DMS 273 (cell line): ENCODE measurements around the gene PBX3.
"Not testable (repeated sequence)": the region's sequence is repeated elsewhere in the genome, so short reads cannot be mapped to it uniquely, and the experiment has no call there.

ENCODE experiments used
- DNase-seq: peaks from one replicate; lab custom pipeline; 2025; ENCODE audit not compliant: unreplicated experiment; lab: John Stamatoyannopoulos, UW

PBX3 gene

GRCh38 chr9:125821078-125821477 is 73.9 kb downstream of the PBX3 start:
- DNase-seq = no peak

GRCh38 chr9:125822160-125822559 is 75.0 kb downstream of the PBX3 start:
- DNase-seq = no peak

GRCh38 chr9:125822902-125823301 is 75.7 kb downstream of the PBX3 start:
- no peak for DNase-seq

- DNase-seq = not testable (repeated sequence)
These were observed 76.8 kb downstream of the PBX3 start for GRCh38 chr9:125823874-125824406.

DNA sequence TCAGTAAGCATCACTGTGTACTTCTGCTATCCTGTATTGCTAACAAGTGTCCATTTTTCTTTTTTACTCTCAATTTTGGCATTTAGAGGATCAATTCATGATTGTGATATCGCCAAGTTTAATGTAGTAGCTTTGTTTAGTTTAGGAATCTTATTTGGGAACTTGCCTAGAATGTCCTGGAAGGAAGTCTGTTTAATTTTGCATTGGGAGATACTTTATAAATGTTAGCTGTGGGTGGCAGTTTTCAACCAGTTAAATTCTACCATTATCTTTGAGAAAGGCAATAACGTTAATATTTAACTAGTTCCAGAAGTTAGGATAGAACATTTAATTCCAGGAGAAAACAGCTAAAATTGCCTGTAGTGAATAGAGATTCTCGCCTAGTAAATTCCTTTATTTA is 78.6 kb downstream of the PBX3 start:
- DNase-seq = no peak

- DNase-seq = no peak
These were observed 79.7 kb downstream of the PBX3 start for GRCh38 chr9:125826850-125827249.

DNA sequence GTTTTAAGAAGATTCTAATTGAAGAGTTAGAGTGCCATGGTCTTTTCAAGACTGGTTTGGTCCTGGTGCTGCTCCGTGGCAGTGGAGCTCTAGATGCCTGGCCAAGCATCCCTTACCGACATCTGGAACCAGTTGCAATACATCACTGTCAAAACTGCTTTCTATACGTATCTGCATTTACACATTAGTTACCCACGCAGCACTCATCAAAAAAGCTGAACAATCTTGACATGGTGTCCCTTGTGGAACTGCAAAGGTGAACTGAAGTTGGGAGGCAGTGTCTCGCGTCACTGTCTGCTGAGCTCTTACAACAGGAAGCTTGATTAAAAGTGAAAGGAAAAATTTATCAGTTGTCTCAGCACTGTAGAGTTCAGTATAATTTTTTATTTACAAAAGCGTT is 82.6 kb downstream of the PBX3 start:
- DNase-seq = no peak

DNA sequence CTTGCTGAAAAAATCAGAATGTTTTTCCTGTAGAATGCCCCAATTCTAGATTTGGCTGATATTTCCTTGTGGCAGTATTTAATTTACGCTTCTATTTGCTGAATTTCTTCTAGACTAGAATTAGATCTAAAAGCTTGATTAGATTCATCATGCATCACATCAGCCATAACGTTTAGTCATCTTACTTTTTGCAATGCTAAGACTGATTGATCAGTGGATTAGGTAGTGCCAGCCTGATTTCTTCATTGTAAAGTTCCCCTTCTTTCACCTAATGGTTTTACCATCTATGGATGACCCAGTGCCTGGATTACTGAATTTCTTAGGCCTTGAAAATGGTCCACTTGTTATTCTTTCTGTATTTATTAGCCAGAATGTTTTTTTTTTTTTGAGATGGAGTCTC is 83.9 kb downstream of the PBX3 start:
- DNase-seq = no peak

- DNase-seq = no peak
These were observed 84.4 kb downstream of the PBX3 start for GRCh38 chr9:125831616-125832015.

DNA sequence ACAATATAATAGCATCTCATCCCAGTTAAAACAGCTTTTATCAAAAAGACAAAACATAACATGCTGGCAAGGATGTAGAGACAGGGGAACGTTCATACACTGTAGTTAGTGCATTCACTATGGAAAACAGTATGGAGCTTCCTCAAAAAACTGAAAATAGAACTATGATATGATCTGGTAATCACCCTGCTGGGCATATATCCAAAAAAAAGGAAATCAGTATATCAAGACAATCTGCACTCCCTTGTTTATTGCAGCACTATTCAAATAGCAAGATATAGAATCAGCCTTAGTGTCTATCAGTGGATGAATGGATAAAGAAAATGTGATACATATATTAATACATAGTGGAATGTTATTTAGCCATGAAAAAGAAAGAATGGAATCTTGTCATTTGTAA is 88.5 kb downstream of the PBX3 start:
- no peak for DNase-seq

- DNase-seq = no peak
These were observed 92.1 kb downstream of the PBX3 start for GRCh38 chr9:125839317-125839716.

- DNase-seq = no peak
These were observed 94.3 kb downstream of the PBX3 start for GRCh38 chr9:125841444-125841843.

- no peak for DNase-seq
These were observed 95.1 kb downstream of the PBX3 start for GRCh38 chr9:125842242-125842641.

GRCh38 chr9:125843646-125844045 is 96.5 kb downstream of the PBX3 start:
- DNase-seq = peak; percentile 38

GRCh38 chr9:125844611-125845010 is 97.4 kb downstream of the PBX3 start:
- no peak for DNase-seq

DNA sequence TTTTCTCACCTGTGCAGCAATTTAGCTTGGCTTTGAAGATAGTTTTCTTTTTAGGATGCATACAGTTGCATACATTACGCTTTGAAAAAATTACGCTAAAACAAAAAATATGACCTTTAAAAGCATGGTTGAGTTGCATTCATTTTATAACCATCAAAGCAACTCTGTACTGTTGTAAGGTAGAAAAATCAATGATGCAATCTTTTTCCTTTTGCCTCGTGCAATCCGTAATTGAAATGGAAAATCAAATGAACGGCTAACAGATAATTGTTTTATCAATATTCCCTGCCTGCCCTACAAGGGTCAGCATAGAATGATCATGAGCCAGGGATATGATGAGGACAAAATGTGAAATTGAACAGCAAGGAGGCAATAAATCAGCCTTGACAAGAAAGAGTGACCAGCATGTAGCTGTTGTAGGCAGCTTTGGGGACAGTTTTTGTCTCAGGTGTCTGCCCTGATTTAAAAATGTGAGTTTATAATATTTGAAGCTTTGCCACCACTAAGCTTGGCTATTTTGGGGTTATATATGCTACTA is 98.2 kb downstream of the PBX3 start:
- DNase-seq = no peak

DNA sequence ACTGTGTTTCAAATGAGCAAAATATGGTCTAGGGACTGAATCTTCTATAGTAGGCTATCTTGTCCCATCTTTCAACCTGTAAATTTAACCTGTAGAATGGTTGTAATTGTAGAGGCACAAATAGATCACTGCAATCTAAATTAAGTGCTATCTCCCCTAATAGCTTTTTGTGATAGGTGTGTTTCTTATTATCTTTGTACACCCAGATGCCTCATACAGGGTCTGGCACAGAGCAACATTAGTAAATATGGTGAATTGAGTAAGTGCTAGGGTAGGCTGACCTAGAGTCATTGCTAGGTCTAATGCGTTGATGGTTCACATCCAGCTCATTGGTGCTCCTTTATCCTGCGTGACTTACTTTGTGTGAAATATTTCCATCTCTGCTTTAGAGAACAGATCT is 100.6 kb downstream of the PBX3 start:
- DNase-seq = no peak

GRCh38 chr9:125850106-125850632 is 103.0 kb downstream of the PBX3 start:
- DNase-seq = peak; percentile 35

- DNase-seq = peak; percentile 23
These were observed 103.6 kb downstream of the PBX3 start for GRCh38 chr9:125850763-125851162.

GRCh38 chr9:125851979-125852378 is 104.8 kb downstream of the PBX3 start:
- peak; percentile 80 for DNase-seq

- peak; percentile 26 for DNase-seq
These were observed 105.2 kb downstream of the PBX3 start for GRCh38 chr9:125852386-125852785.

- DNase-seq = peak; percentile 8
These were observed 107.5 kb downstream of the PBX3 start for GRCh38 chr9:125854553-125855275.
